Common myeloid progenitor, CD34-positive (primary cell): Measurements from ENCODE around the gene TSC22D2.
"Not testable (repeated sequence)": the region's sequence is repeated elsewhere in the genome, so short reads cannot be mapped to it uniquely, and the experiment has no call there.

Source experiments
- CTCF ChIA-PET: fragments of 350-600 bp; sonication (Branson Sonifier 250); formaldehyde crosslinking; loops from one replicate; lab custom pipeline; 2021; ENCODE audit warnings: antibody characterized with exemption; lab: Charles Lee
- POLR2A ChIA-PET: fragments of 350-600 bp; sonication (Branson Sonifier 250); formaldehyde crosslinking; loops from one replicate; lab custom pipeline; 2021; ENCODE audit warnings: antibody characterized with exemption; lab: Charles Lee
- DNase-seq, 3 donors: peaks; one replicate each; pipeline versions ENCODE4 v3.0.0 to v3.0.0-alpha.2; 2013
- H3K27ac ChIP-seq, 2 experiments: 1 replicate in 1 of 2; 2 replicates in 1 of 2; pipeline ENCODE4 v1.7.0; 2013; ENCODE audit warnings: inconsistent platforms in 2 of 2, low read length in 2 of 2, mild to moderate bottlenecking in 2 of 2, low read depth in 1 of 2, moderate library complexity in 1 of 2; ENCODE audit not compliant: severe bottlenecking in 2 of 2, insufficient read depth in 1 of 2, poor library complexity in 1 of 2
- H3K27me3 ChIP-seq, 5 experiments: replicated peaks in 2 of 5; 1 replicate in 3 of 5; 2 replicates in 2 of 5; pipeline versions ENCODE4 v1.6.1 to v1.7.0; 2013; ENCODE audit warnings: low read length in 4 of 5, mild to moderate bottlenecking in 2 of 5, moderate library complexity in 2 of 5, inconsistent platforms in 1 of 5; ENCODE audit not compliant: insufficient read depth in 5 of 5, control insufficient read depth in 4 of 5
- H3K36me3 ChIP-seq, 4 experiments: 1 replicate in 2 of 4; 2 replicates in 2 of 4; pipeline versions ENCODE4 v1.6.1 to v1.7.0; 2013; ENCODE audit warnings: low read length in 3 of 4, control low read depth in 1 of 4, mild to moderate bottlenecking in 1 of 4; ENCODE audit not compliant: control insufficient read depth in 4 of 4, insufficient read depth in 4 of 4
- H3K4me1 ChIP-seq, 4 experiments: 1 replicate in 3 of 4; 2 replicates in 1 of 4; pipeline versions ENCODE4 v1.6.1 to v1.7.1; 2013; ENCODE audit warnings: low read length in 3 of 4, mild to moderate bottlenecking in 3 of 4, control low read depth in 1 of 4, inconsistent platforms in 1 of 4, moderate library complexity in 1 of 4; ENCODE audit not compliant: control insufficient read depth in 4 of 4, insufficient read depth in 4 of 4; ENCODE audit errors: control extremely low read depth in 1 of 4
- H3K4me3 ChIP-seq, 7 experiments: 1 replicate in 4 of 7; 2 replicates in 3 of 7; pipeline versions ENCODE4 v1.5.1 to v1.7.0; 2013; ENCODE audit warnings: mild to moderate bottlenecking in 7 of 7, low read length in 6 of 7, moderate library complexity in 6 of 7, inconsistent platforms in 2 of 7, low read depth in 2 of 7, control low read depth in 1 of 7; ENCODE audit not compliant: insufficient read depth in 4 of 7, control insufficient read depth in 1 of 7; ENCODE audit errors: extremely low read depth in 1 of 7
- H3K9me3 ChIP-seq, 5 experiments: 1 replicate in 4 of 5; 2 replicates in 1 of 5; pipeline versions ENCODE4 v1.6.1 to v1.7.1; 2013; ENCODE audit warnings: low read length in 4 of 5, mild to moderate bottlenecking in 2 of 5, inconsistent platforms in 1 of 5, low read depth in 1 of 5, moderate library complexity in 1 of 5; ENCODE audit not compliant: control insufficient read depth in 4 of 5, insufficient read depth in 2 of 5; ENCODE audit errors: control extremely low read depth in 1 of 5
- WGBS: methylation state at CpG from one replicate; pipeline ENCODE4 v1.1.5; 2013; ENCODE audit not compliant: insufficient coverage; 5-methylcytosine and 5-hydroxymethylcytosine counted together

TSC22D2 gene

DNA sequence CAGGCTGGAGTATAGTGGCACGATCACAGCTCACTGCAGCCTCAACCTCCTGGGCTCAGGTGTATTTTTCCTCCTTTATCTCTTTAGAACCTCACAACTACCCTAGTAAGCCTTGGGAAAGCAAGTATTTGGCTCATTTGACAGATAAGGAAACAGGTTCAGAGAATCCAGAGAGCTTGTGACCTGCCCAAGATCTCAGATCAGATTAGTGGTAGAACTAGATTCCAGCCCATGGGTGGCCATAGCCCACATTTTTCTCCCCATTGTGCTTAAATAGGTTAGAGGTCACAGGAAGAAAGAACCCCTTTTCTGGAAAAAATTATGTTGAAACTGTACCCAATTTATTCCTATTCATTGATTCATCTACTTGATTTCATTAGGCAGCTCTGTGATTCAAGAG, 64.3 kb downstream of the TSC22D2 start:
- Histone ChIP-seq H3K9me3 (peaks cover 0 to 4% (median 1%) of the 10 kb centered on the region in 5 experiments), H3K27ac (no peak overlapping the region), H3K27me3 (no peaks in the 10 kb centered on the region), H3K4me1 (no peaks in the 10 kb centered on the region), H3K4me3 (no peak overlapping the region), H3K36me3 (no peaks in the 10 kb centered on the region)
- POLR2A ChIA-PET = interaction anchor here (0.7 kb wide), 1 partner anchor 161 kb away, joined by 3 read pairs; no protein-coding TSS in a partner anchor
- no peak for DNase-seq
- CTCF ChIA-PET = interaction anchor here (0.7 kb wide), 1 partner anchor 71 kb away, joined by 3 read pairs; no protein-coding TSS in a partner anchor
- 86% methylated on average over 1 of the region's 1 CpG for WGBS

DNA sequence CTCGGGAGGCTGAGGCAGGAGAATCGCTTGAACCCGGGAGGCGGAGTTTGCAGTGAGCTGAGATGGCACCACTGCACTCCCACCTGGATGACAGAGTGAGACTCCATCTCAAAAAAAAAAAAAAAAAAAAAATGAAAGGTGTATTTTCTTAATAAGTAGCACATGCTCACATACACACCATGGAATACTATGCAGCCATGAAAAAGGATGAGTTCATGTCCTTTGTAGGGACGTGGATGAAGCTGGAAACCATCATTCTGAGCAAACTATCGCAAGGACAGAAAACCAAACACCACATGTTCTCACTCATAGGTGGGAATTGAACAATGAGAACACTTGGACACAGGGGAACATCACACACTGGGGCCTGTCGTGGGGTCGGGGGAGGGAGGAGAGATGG, 65.1 kb downstream of the TSC22D2 start:
- not testable (repeated sequence) for H3K36me3 ChIP-seq, H3K4me1 ChIP-seq, H3K27ac ChIP-seq, H3K4me3 ChIP-seq, H3K9me3 ChIP-seq, DNase-seq, H3K27me3 ChIP-seq
- no CpG with 5 or more reads among the region's 8 CpGs for WGBS
- ChIA-PET POLR2A (interaction anchor here (0.7 kb wide), 1 partner anchor 162 kb away, joined by 3 read pairs; no protein-coding TSS in a partner anchor), CTCF (interaction anchor here (0.7 kb wide), 1 partner anchor 71 kb away, joined by 3 read pairs; no protein-coding TSS in a partner anchor)

DNA sequence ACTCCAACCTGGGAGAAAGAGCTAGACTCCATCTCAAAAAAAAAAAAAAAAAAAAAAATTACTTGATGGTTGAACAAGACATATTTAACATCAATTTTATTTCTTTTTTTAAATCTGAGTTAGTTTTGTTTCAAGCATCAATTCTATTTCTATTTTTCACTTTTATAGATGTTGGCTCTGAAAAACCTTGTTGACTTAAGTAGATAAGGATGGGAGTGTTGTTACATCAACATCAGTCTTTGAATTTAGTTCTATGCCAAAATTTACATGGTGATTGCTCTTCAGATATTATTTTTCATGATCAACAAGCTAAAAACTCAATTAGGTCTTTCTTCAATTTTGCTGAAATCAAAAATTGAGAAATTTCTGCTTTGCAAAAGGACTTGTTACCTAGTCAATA, 71.3 kb downstream of the TSC22D2 start:
- ChIA-PET CTCF (interaction anchor here (2.1 kb wide), 1 partner anchor 94 kb away, joined by 4 read pairs; no protein-coding TSS in a partner anchor), POLR2A (no interaction called here)
- no peak for DNase-seq
- Histone ChIP-seq H3K36me3 (no peaks in the 10 kb centered on the region), H3K4me3 (no peak overlapping the region), H3K27me3 (no peaks in the 10 kb centered on the region), H3K9me3 (peaks cover 0 to 19% (median 3%) of the 10 kb centered on the region in 5 experiments), H3K4me1 (no peaks in the 10 kb centered on the region), H3K27ac (no peak overlapping the region)

DNA sequence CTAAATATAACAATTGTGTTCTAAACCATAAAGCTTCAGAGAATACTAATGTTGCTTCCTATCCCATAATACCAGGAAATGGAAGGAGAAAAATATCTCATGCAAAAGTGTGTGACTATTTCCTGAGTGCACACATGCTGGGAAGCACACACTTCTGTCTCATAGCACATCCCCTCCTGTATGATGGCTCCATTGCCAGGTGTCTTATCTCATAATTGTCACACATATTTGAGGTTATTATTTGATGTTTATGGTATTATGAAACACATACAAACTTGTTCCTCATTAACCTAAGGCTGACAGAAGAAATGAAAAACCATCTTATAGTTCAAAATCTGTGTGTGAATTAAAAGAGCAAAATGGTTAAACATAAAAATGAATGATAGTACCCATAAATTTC, 72.8 kb downstream of the TSC22D2 start:
- no peaks in the 10 kb centered on the region for H3K4me1 ChIP-seq
- H3K36me3 ChIP-seq = no peaks in the 10 kb centered on the region
- H3K4me3 ChIP-seq = no peak overlapping the region
- ChIA-PET CTCF (interaction anchor here (1.5 to 2.3 kb wide), 3 partner anchors 9 to 96 kb away, joined by 3 to 6 read pairs (median 4); no protein-coding TSS in a partner anchor), POLR2A (interaction anchor here (0.6 to 0.7 kb wide), 2 partner anchors 56 to 985 kb away, joined by 3 to 5 read pairs; no protein-coding TSS in a partner anchor)
- no peak overlapping the region for H3K27ac ChIP-seq
- H3K9me3 ChIP-seq = peaks cover 0 to 24% (median 3%) of the 10 kb centered on the region in 5 experiments
- H3K27me3 ChIP-seq = no peaks in the 10 kb centered on the region
- peak in 1 of 3 donors; percentile 24 for DNase-seq

DNA sequence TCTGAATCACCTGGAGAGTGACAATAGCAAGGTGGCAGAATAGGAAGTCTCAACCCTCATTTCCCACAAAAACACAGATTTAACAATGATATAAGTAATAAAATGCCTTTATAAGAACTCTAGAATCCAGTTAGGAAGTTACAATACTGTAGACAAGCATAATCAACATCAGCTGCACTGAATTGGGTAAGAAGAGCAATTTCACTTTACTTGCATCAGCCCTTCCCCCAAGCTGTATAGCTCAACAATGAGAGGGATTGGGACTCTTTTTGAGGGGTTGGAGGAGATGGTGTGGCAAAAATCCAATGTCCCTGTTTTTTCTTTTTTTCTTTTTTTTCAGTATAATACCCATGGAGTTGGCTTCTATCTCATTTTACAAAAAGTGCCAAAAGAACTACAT, 75.1 kb downstream of the TSC22D2 start:
- peaks cover 0 to 24% (median 3%) of the 10 kb centered on the region in 5 experiments for H3K9me3 ChIP-seq
- H3K4me1 ChIP-seq = no peaks in the 10 kb centered on the region
- H3K27ac ChIP-seq = no peak overlapping the region
- POLR2A ChIA-PET = interaction anchor here (1.2 kb wide), 1 partner anchor 12 kb away, joined by 4 read pairs; no protein-coding TSS in a partner anchor
- H3K36me3 ChIP-seq = no peaks in the 10 kb centered on the region
- no peaks in the 10 kb centered on the region for H3K27me3 ChIP-seq
- DNase-seq = no peak
- CTCF ChIA-PET = no interaction called here
- H3K4me3 ChIP-seq = no peak overlapping the region

DNA sequence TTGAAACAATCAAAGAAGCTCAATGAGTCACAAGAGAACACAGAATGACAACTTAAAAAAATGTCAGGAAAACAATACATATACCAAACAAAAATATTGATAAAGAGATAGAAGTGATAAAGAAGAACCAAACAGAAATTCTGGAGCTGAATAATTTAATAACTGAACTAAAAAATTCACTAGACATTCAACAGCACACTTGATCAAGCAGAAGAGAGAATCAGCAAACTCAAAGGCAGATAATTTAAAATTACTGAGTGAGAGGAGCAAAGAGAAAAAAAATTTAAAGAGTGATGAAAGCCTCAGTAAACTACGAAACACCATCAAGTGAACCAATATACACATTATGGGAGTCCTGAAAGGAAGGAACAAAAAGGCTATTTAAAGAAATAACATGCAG, 76.3 kb downstream of the TSC22D2 start:
- POLR2A ChIA-PET = no interaction called here
- Histone ChIP-seq H3K4me3 (no peak overlapping the region), H3K9me3 (peaks cover 0 to 17% (median 3%) of the 10 kb centered on the region in 5 experiments), H3K36me3 (no peaks in the 10 kb centered on the region), H3K4me1 (no peaks in the 10 kb centered on the region), H3K27me3 (no peaks in the 10 kb centered on the region), H3K27ac (no peak overlapping the region)
- CTCF ChIA-PET = interaction anchor here (1.0 to 1.1 kb wide), 2 partner anchors 13 to 15 kb away, joined by 3 to 4 read pairs; no protein-coding TSS in a partner anchor
- no peak for DNase-seq
- no CpG with 5 or more reads among the region's 1 CpG for WGBS

DNA sequence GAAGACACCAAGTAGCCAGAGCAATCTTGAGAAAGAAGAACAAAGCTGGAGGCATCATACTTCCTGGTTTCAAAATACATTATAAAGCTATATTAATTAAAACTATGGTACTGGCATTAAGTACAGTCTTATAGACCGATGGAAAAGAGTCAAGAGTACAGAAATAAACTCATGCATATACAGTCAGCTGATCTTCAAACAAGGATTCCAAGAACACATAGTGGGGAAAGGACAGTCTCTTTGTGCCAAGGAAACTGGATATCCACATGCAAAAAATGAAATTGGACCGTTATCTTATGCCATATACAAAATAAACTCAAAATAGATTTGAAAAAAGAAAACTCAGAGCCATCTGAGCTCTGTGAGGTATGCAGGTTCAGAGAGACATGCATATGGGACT, 80.8 kb downstream of the TSC22D2 start:
- Histone ChIP-seq H3K4me3 (no peak overlapping the region), H3K4me1 (no peaks in the 10 kb centered on the region), H3K27me3 (no peaks in the 10 kb centered on the region), H3K27ac (no peak overlapping the region), H3K36me3 (no peaks in the 10 kb centered on the region), H3K9me3 (peaks cover 0 to 14% (median 2%) of the 10 kb centered on the region in 5 experiments)
- ChIA-PET POLR2A (no interaction called here), CTCF (interaction anchor here (0.5 to 1.8 kb wide), 7 partner anchors 11 to 581 kb away, joined by 3 to 7 read pairs (median 3); no protein-coding TSS in a partner anchor)
- WGBS = no CpG with 5 or more reads among the region's 2 CpGs
- DNase-seq = no peak
